SK-N-SH treated with all-trans-retinoic acid at 6 μM for 48 hours (cell line): ENCODE measurements around the gene CACNA2D3.
A peak's percentile ranks its signal among the peaks of the same experiment; 100 is the strongest.

Experiments
- ATAC-seq: fragments of 200-7000 bp; cut with Tn5 transposase; 3 replicates; pipeline ENCODE4 v1.9.1; 2020; ENCODE audit warnings: mild to moderate bottlenecking, moderate library complexity
- ARNTL ChIP-seq: fragments of 450-650 bp; formaldehyde crosslinking; IDR thresholded peaks from 2 replicates; pipeline ENCODE4 v1.5.0; 2020; ENCODE audit warnings: low read depth, mild to moderate bottlenecking, moderate library complexity, borderline replicate concordance
- BACH2 ChIP-seq: fragments of 250-450 bp; sonication (Bioruptor Pico); IDR thresholded peaks from 2 replicates; pipeline ENCODE4 v1.9.0; 2021; ENCODE audit warnings: mild to moderate bottlenecking, borderline replicate concordance
- CREB5 ChIP-seq: fragments of 250-450 bp; sonication (Bioruptor Pico); IDR thresholded peaks from 2 replicates; pipeline ENCODE4 v1.5.1; 2020; ENCODE audit warnings: low read depth, mild to moderate bottlenecking, moderate library complexity
- CSRNP3 ChIP-seq: fragments of 250-450 bp; sonication (Bioruptor Pico); IDR thresholded peaks from 2 replicates; pipeline ENCODE4 v1.5.1; 2021; ENCODE audit warnings: mild to moderate bottlenecking, moderate library complexity
- GLIS3 ChIP-seq: fragments of 250-450 bp; sonication (Bioruptor Pico); IDR thresholded peaks from 2 replicates; pipeline ENCODE4 v1.5.0; 2020; ENCODE audit warnings: mild to moderate bottlenecking, moderate library complexity
- ISL1 ChIP-seq: fragments of 250-450 bp; sonication (Bioruptor Pico); IDR thresholded peaks from 2 replicates; pipeline ENCODE4 v2.1.2; 2022; ENCODE audit warnings: mild to moderate bottlenecking, moderate library complexity
- OSR1 ChIP-seq: fragments of 250-450 bp; sonication (Bioruptor Pico); IDR thresholded peaks from 2 replicates; pipeline ENCODE4 v1.8.0; 2022; ENCODE audit warnings: moderate library complexity, mild to moderate bottlenecking, inconsistent platforms
- PATZ1 ChIP-seq: fragments of 250-450 bp; sonication (Bioruptor Pico); IDR thresholded peaks from 2 replicates; pipeline ENCODE4 v1.8.0; 2020; ENCODE audit warnings: mild to moderate bottlenecking, moderate library complexity, borderline replicate concordance
- POU6F1 ChIP-seq: fragments of 250-450 bp; sonication (Bioruptor Pico); IDR thresholded peaks from 2 replicates; pipeline ENCODE4 v1.8.0; 2021; ENCODE audit warnings: low read depth, mild to moderate bottlenecking, moderate library complexity, borderline replicate concordance
- PPARA ChIP-seq: fragments of 250-450 bp; sonication (Bioruptor Pico); IDR thresholded peaks from 2 replicates; pipeline ENCODE4 v1.5.0; 2020; ENCODE audit warnings: mild to moderate bottlenecking, borderline replicate concordance
- RARB ChIP-seq: fragments of 250-450 bp; sonication (Bioruptor Pico); IDR thresholded peaks from 2 replicates; pipeline ENCODE4 v1.8.0; 2021; ENCODE audit warnings: mild to moderate bottlenecking, moderate library complexity
- SNAI2 ChIP-seq: fragments of 250-450 bp; sonication (Bioruptor Pico); IDR thresholded peaks from 2 replicates; pipeline ENCODE4 v1.5.0; 2020; ENCODE audit warnings: mild to moderate bottlenecking, moderate library complexity
- TCF4 ChIP-seq: fragments of 250-450 bp; sonication (Bioruptor Pico); IDR thresholded peaks from 2 replicates; pipeline ENCODE4 v1.8.0; 2021; ENCODE audit warnings: mild to moderate bottlenecking, moderate library complexity, borderline replicate concordance
- TSHZ2 ChIP-seq: fragments of 250-450 bp; sonication (Bioruptor Pico); IDR thresholded peaks from 2 replicates; pipeline ENCODE4 v1.5.0; 2020; ENCODE audit warnings: mild to moderate bottlenecking, moderate library complexity
- ZC3H10 ChIP-seq: fragments of 250-450 bp; sonication (Bioruptor Pico); IDR thresholded peaks from 2 replicates; pipeline ENCODE4 v1.5.1; 2021; ENCODE audit warnings: mild to moderate bottlenecking, moderate library complexity
- ZNF565 ChIP-seq: fragments of 450-650 bp; formaldehyde crosslinking; conservative IDR thresholded peaks from 2 replicates; pipeline ENCODE4 v1.5.0; 2020; ENCODE audit warnings: low read depth, mild to moderate bottlenecking, moderate library complexity
- ZNF70 ChIP-seq: fragments of 450-650 bp; formaldehyde crosslinking; IDR thresholded peaks from 2 replicates; pipeline ENCODE4 v1.5.0; 2020; ENCODE audit warnings: mild to moderate bottlenecking, moderate library complexity
- ZNF8 ChIP-seq: fragments of 450-650 bp; formaldehyde crosslinking; IDR thresholded peaks from 2 replicates; pipeline ENCODE4 v1.5.0; 2020; ENCODE audit warnings: mild to moderate bottlenecking, moderate library complexity

Gene CACNA2D3

GRCh38 chr3:54915976-54916375, 793.6 kb downstream of the CACNA2D3 start:
- TF ChIP-seq OSR1 (CRISPR knock-in tag) (no peak), TSHZ2 (CRISPR knock-in tag) (no peak), ZNF8 (CRISPR knock-in tag) (no peak), CSRNP3 (no peak), SNAI2 (CRISPR knock-in tag) (no peak), BACH2 (CRISPR knock-in tag) (no peak), ARNTL (no peak), POU6F1 (CRISPR knock-in tag) (no peak), GLIS3 (CRISPR knock-in tag) (no peak), ISL1 (CRISPR knock-in tag) (no peak), ZNF70 (CRISPR knock-in tag) (no peak), PATZ1 (CRISPR knock-in tag) (no peak), ZNF565 (CRISPR knock-in tag) (no peak), CREB5 (no peak)
- TF ChIP-seq, all 23 proteins: peak for 0
- ATAC-seq, result no peak

- TF ChIP-seq BACH2 (CRISPR knock-in tag) (no peak), GLIS3 (CRISPR knock-in tag) (no peak), SNAI2 (CRISPR knock-in tag) (no peak), ZC3H10 (CRISPR knock-in tag) (no peak), TCF4 (CRISPR knock-in tag) (no peak), POU6F1 (CRISPR knock-in tag) (no peak)
- ATAC-seq, result peak; percentile 79
These were observed 794.4 kb downstream of the CACNA2D3 start for GRCh38 chr3:54916732-54917131.

GRCh38 chr3:54917174-54917573, 794.8 kb downstream of the CACNA2D3 start:
- TF ChIP-seq PATZ1 (CRISPR knock-in tag) (no peak), RARB (CRISPR knock-in tag) (no peak), OSR1 (CRISPR knock-in tag) (no peak), CSRNP3 (no peak), ISL1 (CRISPR knock-in tag) (no peak), POU6F1 (CRISPR knock-in tag) (no peak), ZNF70 (CRISPR knock-in tag) (no peak), ZC3H10 (CRISPR knock-in tag) (no peak), PPARA (CRISPR knock-in tag) (no peak)
- peak; percentile 80 for ATAC-seq
